CD4-positive, alpha-beta T cell treated with Interleukin-4 for 1 hour (primary cell): ENCODE results near the gene CDK4.
A peak's percentile ranks its signal among the peaks of the same experiment; 100 is the strongest.

ENCODE experiments used
- DNase-seq, 2 donors: peaks; one replicate each; pipeline ENCODE4 v3.0.0-alpha.2; 2020 to 2022

CDK4 gene

GRCh38 chr12:57755454-57756372, 3.6 kb upstream of the CDK4 start:
- peak; percentile 41 to 45 for DNase-seq

- DNase-seq: no peak
These were observed 3.0 kb upstream of the CDK4 start for GRCh38 chr12:57755194-57755453.

- peak; percentile 91 to 94 for DNase-seq
These were observed 2.5 kb upstream of the CDK4 start, which contains the start of gene MARCHF9 for GRCh38 chr12:57754411-57755193. Gene MARCHF9 (plus strand): TSS chr12:57755103. CDS start chr12:57755529, 426 bp downstream.

GRCh38 chr12:57753756-57754337, 1.7 kb upstream of the CDK4 start:
- DNase-seq: no peak

GRCh38 chr12:57752668-57753000, 524 bp upstream of the CDK4 start:
- no peak for DNase-seq

- DNase-seq: no peak
These were observed 700 bp downstream of the CDK4 start for GRCh38 chr12:57751432-57751787.

GRCh38 chr12:57750561-57751431, 1.3 kb downstream of the CDK4 start:
- DNase-seq: no peak

- no peak for DNase-seq
These were observed 3.0 kb downstream of the CDK4 start for GRCh38 chr12:57749061-57749460.

GRCh38 chr12:57746025-57746424, 6.1 kb downstream of the CDK4 start:
- DNase-seq: no peak

GRCh38 chr12:57745485-57745881, 6.6 kb downstream of the CDK4 start:
- no peak for DNase-seq

- DNase-seq: peak; percentile 97
These were observed 7.2 kb downstream of the CDK4 start, which contains the start of gene TSPAN31 for GRCh38 chr12:57744777-57745484. Gene TSPAN31 (plus strand): TSS chr12:57745039. CDS start chr12:57745155, 116 bp downstream.

GRCh38 chr12:57744194-57744776, 7.8 kb downstream of the CDK4 start:
- peak; percentile 88 for DNase-seq

GRCh38 chr12:57743769-57744168, 8.3 kb downstream of the CDK4 start:
- DNase-seq: no peak

GRCh38 chr12:57741844-57742738, 10.0 kb downstream of the CDK4 start:
- DNase-seq: peak; percentile 87 to 89

- DNase-seq: no peak
These were observed 10.7 kb downstream of the CDK4 start for GRCh38 chr12:57741413-57741789.

- peak; percentile 87 to 89 for DNase-seq
These were observed 11.3 kb downstream of the CDK4 start for GRCh38 chr12:57740656-57741412.

- DNase-seq: no peak
These were observed 12.1 kb downstream of the CDK4 start for GRCh38 chr12:57739914-57740538.

GRCh38 chr12:57739387-57739786, 12.7 kb downstream of the CDK4 start:
- no peak for DNase-seq

- DNase-seq: no peak
These were observed 13.4 kb downstream of the CDK4 start, which contains the start of gene AGAP2 for GRCh38 chr12:57738661-57739237. Gene AGAP2 (minus strand): TSS chr12:57738742. CDS start chr12:57738246, 496 bp downstream.
